ENCODE results near the gene CPVL.

- TF ChIP-seq POLR2A (IDR thresholded peaks at IDR 0.05; ENCODE audit: low read length) (no peak), GATA1 (IDR thresholded peaks at IDR 0.05; ENCODE audit: low read depth, low read length) (no peak)
These were observed 146.2 kb downstream of the CPVL start for GRCh38 chr7:28999895-29000716.

Data from erythroblast (primary cell).